LNCAP (cell line): Measurements from ENCODE around the gene ZNF19.

ENCODE experiments used
- CTCF ChIP-seq: fragments of 450-650 bp; IDR thresholded peaks from 2 replicates; pipeline ENCODE4 v1.5.1; 2017; ENCODE audit warnings: mild to moderate bottlenecking

Gene ZNF19

DNA sequence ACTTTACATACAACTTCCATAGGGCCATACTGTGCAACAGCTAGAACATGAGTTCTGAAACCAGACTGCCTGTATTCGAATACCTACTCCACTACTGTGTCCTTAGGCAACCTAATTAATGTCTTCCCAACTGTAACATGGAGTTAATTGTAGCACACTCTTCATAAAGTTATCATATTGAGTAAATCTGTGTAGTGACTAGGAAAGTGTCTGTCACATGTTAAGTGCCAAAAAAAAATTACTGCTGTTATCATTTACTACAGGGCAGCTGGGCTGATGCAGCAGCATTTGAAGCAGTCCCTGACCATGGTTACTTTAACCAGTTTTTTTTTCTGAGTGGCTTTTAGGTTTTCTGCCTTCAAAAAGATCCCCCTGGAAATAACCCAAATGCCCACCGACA is 16.2 kb downstream of the ZNF19 start:
- no peak for TF ChIP-seq CTCF

DNA sequence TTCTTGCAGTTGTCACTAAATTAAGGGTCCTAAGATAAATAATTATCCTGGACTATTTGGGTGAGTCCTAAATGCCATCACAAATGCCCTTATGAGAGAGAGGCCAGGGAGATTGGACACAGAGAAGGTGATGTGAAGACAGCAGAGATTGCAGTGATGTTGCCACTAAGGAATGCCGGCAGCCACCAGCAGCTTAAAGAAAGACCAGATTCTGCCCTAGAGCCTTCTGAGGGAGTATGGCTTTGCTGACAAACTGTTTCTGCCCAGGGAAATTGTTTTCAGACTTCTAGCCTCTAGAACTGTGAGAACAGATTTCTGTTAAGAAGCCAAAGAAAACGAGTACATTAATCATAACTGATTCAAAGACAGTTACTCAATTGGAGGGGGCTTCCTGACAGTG is 17.1 kb downstream of the ZNF19 start:
- no peak for TF ChIP-seq CTCF

DNA sequence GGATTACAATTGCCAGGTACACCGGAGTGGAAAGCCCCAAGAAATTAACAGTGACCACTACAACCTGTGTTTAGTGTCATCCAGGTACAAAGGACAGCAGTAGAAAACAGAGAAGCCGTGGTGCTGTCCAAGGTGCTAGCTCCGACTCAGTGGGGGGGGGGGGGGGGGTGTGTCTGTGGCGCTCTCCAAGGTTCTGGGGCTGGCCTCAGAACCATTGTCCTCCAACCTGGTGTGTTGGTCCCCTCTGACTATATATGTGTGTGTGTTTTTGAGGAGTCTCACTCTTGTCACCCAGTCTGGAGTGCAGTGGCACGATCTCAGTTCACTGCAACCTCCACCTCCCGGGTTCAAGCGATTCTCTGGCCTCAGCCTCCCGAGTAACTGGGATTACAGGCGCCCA is 21.3 kb downstream of the ZNF19 start:
- TF ChIP-seq CTCF, result no peak

DNA sequence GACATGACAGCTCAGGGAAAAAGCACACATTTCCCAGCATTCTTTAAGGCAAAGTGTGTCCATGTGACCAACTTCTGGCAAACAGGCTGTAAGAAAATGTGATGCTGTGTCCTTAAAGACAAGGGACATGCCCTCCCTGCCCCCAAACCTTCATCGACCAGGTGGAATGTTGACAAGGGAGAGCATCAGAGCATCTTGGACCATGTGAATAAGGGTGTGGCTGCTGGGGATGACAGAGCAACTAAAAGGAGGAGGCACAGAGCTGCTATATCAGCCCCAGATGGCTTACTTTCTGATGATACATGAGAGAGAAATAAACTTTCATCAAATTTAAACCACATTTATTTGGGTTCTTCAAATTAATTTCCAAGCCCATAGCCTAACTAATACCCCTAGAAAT is 24.9 kb downstream of the ZNF19 start:
- no peak for TF ChIP-seq CTCF

GRCh38 chr16:71461686-71462648 is 27.2 kb downstream of the ZNF19 start, which contains the start of gene ZNF23:
Gene ZNF23 (minus strand): TSS chr16:71462247. CDS start chr16:71456796, 5,451 bp downstream.
- TF ChIP-seq CTCF, result no peak

- no peak for TF ChIP-seq CTCF
Observed at GRCh38 chr16:71460941-71461340, 28.2 kb downstream of the ZNF19 start.

DNA sequence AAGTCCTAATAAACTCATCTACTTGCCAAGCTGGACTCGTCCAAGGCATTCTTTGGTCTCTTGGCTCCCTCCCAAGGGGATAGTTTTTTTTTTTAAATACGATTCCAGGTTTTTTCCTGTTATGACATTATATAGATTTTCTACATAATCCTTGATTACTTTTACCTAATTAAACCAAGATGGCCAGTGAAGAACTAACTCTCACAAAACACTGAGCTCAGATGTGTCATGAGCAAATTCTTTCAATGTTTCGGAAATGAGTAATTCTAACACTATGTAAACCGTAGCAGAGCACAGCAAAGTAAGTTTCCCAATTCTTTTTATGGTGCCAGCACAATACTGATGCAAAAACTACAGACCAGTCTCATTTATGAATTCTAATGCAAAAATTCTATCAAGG is 28.9 kb downstream of the ZNF19 start:
- no peak for TF ChIP-seq CTCF
